Motor neuron (in vitro differentiated cells): ENCODE data around the gene HS3ST5. TPM values are rescaled to one million over a fixed set of nuclear protein-coding genes. Genes with fewer than 3 reads are reported as not detected.
"Not testable (repeated sequence)": the region's sequence is repeated elsewhere in the genome, so short reads cannot be mapped to it uniquely, and the experiment has no call there.

Source experiments
- ATAC-seq, 8 experiments: fragments of 200-7000 bp; cut with Tn5 transposase; replicated peaks in 6 of 8; 2 replicates each; pipeline ENCODE4 v1.8.0; 2021; ENCODE audit warnings: mild to moderate bottlenecking in 8 of 8, moderate library complexity in 8 of 8
- H3K27ac ChIP-seq, 2 donors: fragments of 250-450 bp; sonication (Bioruptor Pico); 2 replicates each; pipeline ENCODE4 v1.9.0; 2021; ENCODE audit warnings: antibody characterized with exemption in 2 of 2, mild to moderate bottlenecking in 2 of 2, moderate library complexity in 1 of 2
- H3K4me1 ChIP-seq, 2 donors: fragments of 250-450 bp; sonication (Bioruptor Pico); replicated peaks in 1 of 2; 2 replicates each; pipeline ENCODE4 v1.6.1; 2021; ENCODE audit warnings: antibody characterized with exemption in 2 of 2, mild to moderate bottlenecking in 2 of 2, moderate library complexity in 1 of 2
- H3K4me3 ChIP-seq, 5 donors: fragments of 250-450 bp; sonication (Bioruptor Pico); 2 replicates each; pipeline ENCODE4 v1.9.0; 2021; ENCODE audit warnings: antibody characterized with exemption in 5 of 5, mild to moderate bottlenecking in 5 of 5, moderate library complexity in 4 of 5
- WGBS, 10 experiments: fragments of 450-650 bp; shearing (Covaris generic); methylation state at CpG; one replicate each; pipeline ENCODE4 v1.0.0; 2022; 5-methylcytosine and 5-hydroxymethylcytosine counted together
- in situ Hi-C, 9 experiments: fragments of 400-800 bp; cut with MboI; loops; one replicate each; pipeline ENCODE4 v1.15.0; 2021; ENCODE audit warnings: low sequenced_read_pairs in 9 of 9, low pct_unique_long_range_greater_than_20kb in 2 of 9; ENCODE audit not compliant: unreplicated experiment in 9 of 9
- total RNA-seq, 8 experiments: library from RNA; unstranded; fragments of 300-600 nt; gene quantifications; 2 replicates each; pipeline versions ENCODE4 v1.2.3 to v1.2.4, GENCODE V29; 2022

The HS3ST5 gene
- total RNA-seq, 8 experiments from 2014 or later = 1.4 to 7.1 (median 2.3) TPM

- no peak overlapping the region for H3K4me3 ChIP-seq
- no peak overlapping the region for H3K27ac ChIP-seq
- ATAC-seq = no peak
- peaks cover 0 to 4% of the 10 kb centered on the region in 2 donors for H3K4me1 ChIP-seq
- WGBS, 10 experiments = 0 to 100% (median 88%) methylated on average over 1 to 3 of the region's 3 CpGs
- in situ Hi-C loops = no loop called here
These were observed 261.8 kb downstream of the HS3ST5 start for GRCh38 chr6:114080891-114081510.

DNA sequence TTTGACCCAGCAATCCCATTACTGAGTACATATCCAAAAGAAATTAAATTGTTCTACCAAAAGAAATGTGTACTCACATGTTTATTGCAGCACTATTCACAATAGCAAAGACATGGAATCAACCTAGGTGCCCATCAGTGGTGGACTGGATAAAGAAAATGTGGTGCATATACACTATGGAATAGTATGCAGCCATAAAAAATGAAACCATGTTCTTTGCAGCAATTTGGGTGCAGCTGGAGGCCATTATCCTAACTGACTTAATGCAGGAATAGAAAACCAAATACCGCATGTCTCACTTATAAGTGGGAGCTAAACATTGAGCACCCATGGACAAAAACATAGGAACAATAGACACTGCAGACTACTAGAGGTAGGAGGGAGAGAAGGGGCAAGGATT is 262.4 kb downstream of the HS3ST5 start:
- H3K4me3 ChIP-seq, H3K27ac ChIP-seq, H3K4me1 ChIP-seq, in situ Hi-C loops, ATAC-seq: not testable (repeated sequence)
- WGBS, 10 experiments = 60 to 100% (median 93%) methylated on average over 1 of the region's 1 CpG; no CpG with 5 or more reads in 2 of the 10 experiments

- Histone ChIP-seq H3K27ac (no peak overlapping the region), H3K4me1 (peaks cover 0 to 4% of the 10 kb centered on the region in 2 donors), H3K4me3 (no peak overlapping the region)
- no peak for ATAC-seq
- WGBS, 10 experiments = 0 to 100% (median 61%) methylated on average over 1 to 3 of the region's 3 CpGs; no CpG with 5 or more reads in 2 of the 10 experiments
- in situ Hi-C loops = no loop called here
These were observed 267.0 kb downstream of the HS3ST5 start for GRCh38 chr6:114075777-114076176.

GRCh38 chr6:114075300-114075699 is 267.5 kb downstream of the HS3ST5 start:
- H3K4me3 ChIP-seq = no peak overlapping the region
- H3K4me1 ChIP-seq = peaks cover 0 to 4% of the 10 kb centered on the region in 2 donors
- 25 to 100% (median 96%) methylated on average over 1 to 4 of the region's 4 CpGs; no CpG with 5 or more reads in 4 of the 10 experiments for WGBS, 10 experiments
- in situ Hi-C loops = no loop called here
- no peak for ATAC-seq
- H3K27ac ChIP-seq = no peak overlapping the region

DNA sequence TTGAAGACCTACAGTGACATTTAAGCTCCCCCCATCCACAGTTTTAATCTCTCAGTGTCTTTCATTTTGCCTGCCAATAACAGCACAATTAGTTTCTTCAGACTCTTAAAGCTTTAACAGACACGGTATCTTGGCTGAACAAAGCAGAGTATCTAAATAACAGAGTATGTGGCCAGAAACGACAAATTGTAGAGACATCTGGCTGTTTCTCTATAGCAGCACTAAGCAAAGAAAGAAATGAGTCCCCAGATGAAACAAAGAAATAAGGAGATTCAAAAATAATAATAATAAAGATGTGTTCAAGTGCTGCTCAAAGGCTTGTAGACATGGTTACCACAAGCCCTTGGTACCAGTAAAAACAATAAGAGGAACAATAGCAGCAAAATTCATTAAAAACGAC is 274.1 kb downstream of the HS3ST5 start:
- in situ Hi-C loops = no loop called here
- Histone ChIP-seq H3K27ac (no peak overlapping the region), H3K4me3 (no peak overlapping the region), H3K4me1 (no peaks in the 10 kb centered on the region)
- WGBS, 10 experiments = 0 to 93% (median 67%) methylated on average over 1 to 3 of the region's 3 CpGs; no CpG with 5 or more reads in 1 of the 10 experiments
- no peak for ATAC-seq

DNA sequence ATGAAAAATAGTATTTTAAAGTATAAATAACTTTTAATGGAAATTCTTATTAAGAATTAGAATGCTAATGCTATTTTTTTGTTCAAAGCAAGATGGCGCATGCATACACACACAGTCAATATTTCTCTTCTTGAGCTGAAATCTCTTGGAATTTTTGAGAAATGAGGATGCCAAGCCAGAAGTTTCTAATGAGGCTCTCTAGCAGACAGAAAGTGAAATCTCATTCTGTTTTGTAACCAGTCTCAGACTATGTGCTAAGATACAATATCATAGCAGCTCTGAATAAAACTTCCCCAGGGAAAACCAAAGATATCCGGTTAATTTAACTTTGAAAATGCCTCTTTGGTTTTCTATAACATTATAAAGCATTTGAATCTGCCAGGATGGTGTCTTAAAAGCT is 274.7 kb downstream of the HS3ST5 start:
- 28 to 100% (median 81%) methylated on average over 1 to 2 of the region's 2 CpGs; no CpG with 5 or more reads in 2 of the 10 experiments for WGBS, 10 experiments
- in situ Hi-C loops = no loop called here
- ATAC-seq = no peak
- H3K27ac ChIP-seq = no peak overlapping the region
- H3K4me3 ChIP-seq = no peak overlapping the region
- H3K4me1 ChIP-seq = no peaks in the 10 kb centered on the region

- no peak overlapping the region for H3K27ac ChIP-seq
- H3K4me3 ChIP-seq = no peak overlapping the region
- 25 to 94% (median 79%) methylated on average over 1 to 2 of the region's 2 CpGs; no CpG with 5 or more reads in 2 of the 10 experiments for WGBS, 10 experiments
- in situ Hi-C loops = no loop called here
- peaks cover 0 to 12% of the 10 kb centered on the region in 2 donors for H3K4me1 ChIP-seq
- no peak for ATAC-seq
These were observed 278.0 kb downstream of the HS3ST5 start for GRCh38 chr6:114064862-114065261.

GRCh38 chr6:114063956-114064355 is 278.9 kb downstream of the HS3ST5 start:
- peaks cover 0 to 12% of the 10 kb centered on the region in 2 donors for H3K4me1 ChIP-seq
- WGBS, 10 experiments = 43 to 100% (median 86%) methylated on average over 1 of the region's 1 CpG; no CpG with 5 or more reads in 4 of the 10 experiments
- in situ Hi-C loops = no loop called here
- no peak overlapping the region for H3K4me3 ChIP-seq
- H3K27ac ChIP-seq = no peak overlapping the region
- ATAC-seq = no peak

GRCh38 chr6:114062199-114062598 is 280.6 kb downstream of the HS3ST5 start:
- peak in 5 of 8 experiments; percentile 29 to 89 (median 43) for ATAC-seq
- H3K4me1 ChIP-seq = peaks cover 0 to 15% of the 10 kb centered on the region in 2 donors
- H3K4me3 ChIP-seq = no peak overlapping the region
- in situ Hi-C loops = no loop called here
- no peak overlapping the region for H3K27ac ChIP-seq
- 0 to 90% (median 44%) methylated on average over 2 to 5 of the region's 5 CpGs; no CpG with 5 or more reads in 1 of the 10 experiments for WGBS, 10 experiments

- ATAC-seq = no peak
- Histone ChIP-seq H3K4me1 (peaks cover 0 to 15% of the 10 kb centered on the region in 2 donors), H3K27ac (no peak overlapping the region), H3K4me3 (no peak overlapping the region)
- in situ Hi-C loops = no loop called here
- WGBS, 10 experiments = 0 to 100% (median 98%) methylated on average over 1 to 4 of the region's 4 CpGs; no CpG with 5 or more reads in 4 of the 10 experiments
These were observed 281.1 kb downstream of the HS3ST5 start for GRCh38 chr6:114061741-114062140.

DNA sequence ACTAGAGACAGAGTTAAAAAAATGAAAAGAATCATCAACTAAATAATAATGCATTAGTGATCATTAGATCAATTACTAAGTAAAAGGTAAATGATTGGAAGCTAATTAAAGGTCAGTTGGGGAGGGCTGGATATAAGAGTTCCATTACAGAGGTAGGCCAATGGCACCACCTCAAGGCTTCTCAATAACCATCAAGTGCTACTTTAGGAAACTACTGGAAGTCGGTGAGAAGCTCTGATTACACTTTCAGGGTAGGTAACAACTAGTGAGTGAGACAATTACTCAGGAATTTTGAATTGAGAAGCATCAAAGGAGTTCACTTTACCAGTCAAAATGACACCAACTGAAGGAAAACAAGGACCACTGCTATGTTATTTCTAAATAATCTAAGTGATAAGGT is 281.7 kb downstream of the HS3ST5 start:
- no peak for ATAC-seq
- peaks cover 0 to 15% of the 10 kb centered on the region in 2 donors for H3K4me1 ChIP-seq
- no peak overlapping the region for H3K4me3 ChIP-seq
- H3K27ac ChIP-seq = no peak overlapping the region
- in situ Hi-C loops = no loop called here
- 27 to 90% (median 67%) methylated on average over 1 of the region's 1 CpG; no CpG with 5 or more reads in 3 of the 10 experiments for WGBS, 10 experiments

DNA sequence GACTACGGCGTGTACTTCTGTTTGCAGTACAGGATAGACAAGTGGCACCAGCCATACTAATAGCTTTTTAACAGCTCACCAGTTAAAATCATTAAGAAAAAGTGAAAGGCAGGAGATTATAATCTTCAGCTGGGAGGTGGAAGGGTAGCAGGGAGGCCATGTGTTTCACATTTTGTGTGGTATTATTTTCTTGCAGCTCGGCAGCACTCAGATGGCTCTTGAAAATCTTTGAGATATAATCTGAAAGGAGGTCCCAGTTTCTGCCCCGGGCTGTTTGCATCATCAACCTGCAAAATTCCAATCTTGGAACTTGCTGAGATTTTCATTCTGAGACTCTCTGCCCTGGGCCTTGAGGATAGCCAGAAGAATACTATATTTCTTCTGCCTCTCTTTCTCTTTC is 284.4 kb downstream of the HS3ST5 start:
- H3K27ac ChIP-seq = no peak overlapping the region
- in situ Hi-C loops = no loop called here
- peaks cover 0 to 26% of the 10 kb centered on the region in 2 donors for H3K4me1 ChIP-seq
- peak in 1 of 8 experiments; percentile 39 for ATAC-seq
- no peak overlapping the region for H3K4me3 ChIP-seq
- 39 to 100% (median 86%) methylated on average over 2 to 4 of the region's 4 CpGs for WGBS, 10 experiments

DNA sequence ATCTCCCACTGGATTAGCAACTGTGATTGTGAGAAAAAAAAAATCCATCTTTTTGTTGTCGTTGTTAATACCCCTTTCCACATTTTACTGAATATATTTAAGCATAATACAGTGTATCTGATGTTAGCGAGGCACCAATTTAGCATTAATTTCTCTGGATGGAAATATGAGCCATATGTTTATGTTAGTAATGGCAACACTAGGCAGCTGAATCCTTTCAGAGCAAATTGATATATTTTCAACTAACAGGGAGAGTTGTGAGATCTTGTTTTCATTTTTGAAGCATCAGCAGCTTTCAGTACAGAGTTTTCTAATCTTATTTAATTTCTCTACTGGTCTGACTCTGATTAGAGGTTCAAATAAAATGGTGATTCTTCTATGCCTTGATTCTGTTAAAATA is 287.1 kb downstream of the HS3ST5 start:
- in situ Hi-C loops = no loop called here
- no peak overlapping the region for H3K27ac ChIP-seq
- no peak overlapping the region for H3K4me3 ChIP-seq
- peaks cover 0 to 14% of the 10 kb centered on the region in 2 donors for H3K4me1 ChIP-seq
- ATAC-seq = no peak
- 0 to 100% (median 74%) methylated on average over 1 to 2 of the region's 2 CpGs; no CpG with 5 or more reads in 1 of the 10 experiments for WGBS, 10 experiments

DNA sequence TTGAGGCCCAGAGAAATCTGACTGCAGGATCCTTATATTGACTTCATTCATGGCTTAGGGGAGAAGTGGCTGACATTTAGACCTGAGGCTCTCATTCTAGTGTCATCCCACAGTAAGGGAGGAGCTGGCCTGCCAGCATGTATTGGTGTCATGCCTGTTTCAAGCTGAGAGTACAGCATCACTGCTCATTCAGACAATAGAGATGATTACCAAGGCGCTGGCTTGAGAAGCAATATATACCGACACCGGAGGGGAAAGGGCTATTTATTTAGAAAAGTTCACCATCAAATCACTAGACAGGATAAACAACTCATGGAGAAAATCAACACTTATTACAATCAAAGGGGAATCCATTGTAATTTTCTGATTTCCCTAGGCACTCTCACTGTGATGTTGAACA is 287.5 kb downstream of the HS3ST5 start:
- 36 to 100% (median 60%) methylated on average over 2 to 3 of the region's 3 CpGs; no CpG with 5 or more reads in 2 of the 10 experiments for WGBS, 10 experiments
- H3K4me1 ChIP-seq = peaks cover 0 to 14% of the 10 kb centered on the region in 2 donors
- ATAC-seq = peak in 5 of 8 experiments; percentile 41 to 84 (median 60)
- H3K27ac ChIP-seq = no peak overlapping the region
- H3K4me3 ChIP-seq = no peak overlapping the region
- in situ Hi-C loops = no loop called here
